ENCODE measurements around the gene SUPT4H1.

Gene SUPT4H1

DNA sequence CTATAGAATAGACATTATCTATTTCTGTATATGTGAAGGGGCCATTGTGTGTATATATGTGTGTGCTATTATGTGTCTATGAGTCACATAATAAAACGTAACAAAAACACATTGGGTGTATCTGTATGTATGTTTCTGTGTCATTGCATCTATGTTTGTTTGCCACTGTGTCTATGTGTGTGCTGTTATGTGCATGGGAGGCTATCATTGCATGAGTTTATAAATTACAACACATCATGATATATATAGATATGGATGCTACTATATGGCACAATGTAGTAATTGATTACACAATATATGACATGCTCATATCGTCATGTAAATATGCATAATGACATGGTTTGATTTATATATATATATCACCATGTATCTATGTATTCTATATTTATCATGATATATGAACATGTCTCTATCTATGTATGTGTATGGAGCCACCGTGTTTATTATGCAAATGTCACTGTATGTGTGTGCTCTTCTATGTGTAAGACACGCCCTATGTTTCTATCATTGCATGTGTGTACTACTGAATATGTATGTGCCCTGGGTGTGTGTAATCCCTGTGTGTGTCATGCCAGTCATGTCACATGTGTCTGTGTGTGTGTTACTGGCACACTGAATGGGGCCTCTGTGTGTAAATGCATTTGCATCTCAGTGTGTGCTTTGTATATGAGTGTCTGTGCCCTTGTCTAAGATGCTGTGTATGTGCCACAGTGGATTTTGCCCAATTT is 22.0 kb downstream of the SUPT4H1 start:
- DNase-seq (ENCODE audit: low read depth in 2 of 2), result peak in 1 of 2 donors; percentile 45

DNA sequence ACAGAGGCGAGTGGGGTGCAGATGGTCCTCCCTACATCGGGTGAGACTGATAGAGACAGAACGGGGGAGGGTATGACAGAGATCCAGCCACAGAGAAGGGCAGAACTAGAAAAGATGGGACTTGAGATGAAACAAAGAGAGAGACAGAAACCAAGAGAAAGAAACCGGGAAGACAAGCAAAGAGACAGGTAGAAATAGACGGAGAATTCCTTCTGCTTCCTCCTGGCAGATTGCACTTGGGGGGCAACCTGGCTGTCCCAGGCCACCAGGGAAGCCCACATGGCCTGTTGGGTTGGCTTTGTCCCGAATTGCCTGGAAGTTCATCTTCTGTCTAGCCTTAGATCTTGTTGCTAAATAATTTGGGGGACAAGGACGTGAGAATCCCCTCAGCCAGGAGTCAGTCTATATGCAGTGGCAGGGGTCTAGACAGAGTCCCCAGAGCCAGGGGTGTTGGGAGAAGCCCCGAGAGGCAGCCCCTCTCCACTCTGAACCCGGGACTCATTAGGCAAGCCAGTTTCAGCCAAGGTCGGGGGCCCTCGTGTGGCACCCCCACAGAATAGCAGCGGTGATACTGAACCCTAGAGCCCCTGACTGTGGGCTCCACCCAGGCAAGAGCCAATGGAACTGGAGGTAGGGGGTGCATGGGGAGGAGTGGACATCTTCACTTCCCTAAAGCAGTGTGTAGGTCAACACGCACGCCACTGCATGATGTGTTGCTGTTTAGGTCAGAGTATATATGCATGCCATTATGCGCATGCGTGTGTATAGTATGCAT is 22.8 kb downstream of the SUPT4H1 start:
- peak; percentile 81 to 88 for DNase-seq (ENCODE audit: low read depth in 2 of 2)

DNA sequence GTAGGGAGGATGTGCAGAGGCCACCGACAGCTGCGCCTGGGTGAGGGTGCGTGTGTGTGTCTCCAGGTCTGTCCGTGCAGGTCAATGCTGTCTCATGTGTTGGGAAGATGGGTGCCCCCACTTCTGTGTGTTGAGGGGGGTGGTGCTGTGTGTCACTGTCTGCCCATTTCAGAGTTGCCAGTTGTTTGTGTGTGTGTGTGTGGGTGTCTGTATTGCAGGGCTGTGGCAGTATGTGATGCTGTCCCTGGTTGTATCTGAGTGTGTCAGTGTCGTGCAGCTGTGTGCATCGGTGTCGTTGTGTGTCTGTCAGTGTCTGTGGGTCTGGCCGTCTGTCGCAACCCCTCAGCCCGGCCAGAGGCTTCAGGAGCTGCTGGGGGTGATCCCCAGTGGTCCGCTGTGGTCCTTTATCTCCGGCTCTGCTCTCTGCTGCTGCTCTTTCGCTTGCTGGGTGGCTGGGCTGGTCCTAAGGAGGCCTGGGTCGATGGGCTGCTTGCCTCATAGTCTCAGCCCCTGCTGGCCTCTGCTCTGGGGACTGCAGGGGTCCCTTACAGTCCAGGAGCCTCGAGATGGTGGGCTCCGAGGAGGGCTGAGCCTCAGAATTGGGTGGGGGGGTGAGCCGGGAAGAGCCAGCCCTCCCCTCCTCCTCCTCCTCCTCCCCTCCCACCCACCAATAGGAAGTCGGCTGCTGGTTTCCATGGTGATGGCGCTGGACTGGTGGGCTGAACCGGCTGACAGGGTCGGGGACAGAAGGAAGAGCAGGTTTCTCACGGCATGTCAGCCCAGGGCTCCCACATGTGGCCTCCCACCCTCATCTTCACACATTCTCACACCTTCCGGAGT is 23.6 kb downstream of the SUPT4H1 start, which contains the start of gene TSPOAP1:
TSPOAP1 (minus strand) TSS at position 601 of the 840 bp plus-strand sequence. CDS start 875 bp downstream, outside the sequence.
- DNase-seq (ENCODE audit: low read depth in 2 of 2), result peak; percentile 79 to 81

DNA sequence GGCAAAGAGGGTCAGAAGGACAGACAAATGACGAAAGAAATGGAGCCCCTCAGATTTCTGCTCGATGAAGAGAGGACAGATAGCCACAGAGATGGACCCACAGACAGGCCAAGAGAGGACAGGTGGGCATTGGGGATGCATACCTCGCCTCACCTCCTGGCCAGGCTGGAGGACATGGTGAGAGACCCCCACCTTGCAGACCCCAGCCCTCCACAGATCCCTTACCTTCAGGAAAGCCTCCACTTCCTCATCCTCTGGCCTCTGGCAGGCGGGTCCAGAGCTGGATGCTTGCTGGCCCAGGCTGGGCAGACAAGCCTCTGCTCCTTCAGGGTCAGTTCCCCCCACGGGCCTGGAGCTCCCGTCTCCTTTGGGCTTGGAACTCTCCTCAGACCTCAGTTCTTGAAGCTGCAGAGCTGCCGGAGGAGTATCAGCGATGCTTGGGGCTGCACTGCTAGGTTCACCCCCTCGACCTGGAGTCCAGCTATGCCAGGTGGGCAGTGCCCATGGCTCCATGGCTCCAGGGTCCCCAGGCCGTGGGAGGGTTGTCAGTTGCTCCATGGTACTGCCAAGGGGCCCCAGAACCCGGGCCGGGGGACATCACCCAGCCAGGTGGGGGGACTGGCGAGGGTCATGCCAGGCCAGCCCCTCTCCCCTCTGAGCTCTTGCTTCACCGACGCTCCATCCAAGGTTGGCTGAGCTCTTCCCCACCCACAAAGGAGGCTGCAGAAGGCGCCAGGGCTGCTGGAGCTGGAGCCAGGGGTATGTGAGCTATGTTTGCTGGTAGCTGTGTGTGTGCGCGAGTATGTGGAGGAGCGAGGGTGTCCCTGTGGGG is 24.4 kb downstream of the SUPT4H1 start:
- DNase-seq (ENCODE audit: low read depth in 2 of 2), result peak in 1 of 2 donors; percentile 18

DNA sequence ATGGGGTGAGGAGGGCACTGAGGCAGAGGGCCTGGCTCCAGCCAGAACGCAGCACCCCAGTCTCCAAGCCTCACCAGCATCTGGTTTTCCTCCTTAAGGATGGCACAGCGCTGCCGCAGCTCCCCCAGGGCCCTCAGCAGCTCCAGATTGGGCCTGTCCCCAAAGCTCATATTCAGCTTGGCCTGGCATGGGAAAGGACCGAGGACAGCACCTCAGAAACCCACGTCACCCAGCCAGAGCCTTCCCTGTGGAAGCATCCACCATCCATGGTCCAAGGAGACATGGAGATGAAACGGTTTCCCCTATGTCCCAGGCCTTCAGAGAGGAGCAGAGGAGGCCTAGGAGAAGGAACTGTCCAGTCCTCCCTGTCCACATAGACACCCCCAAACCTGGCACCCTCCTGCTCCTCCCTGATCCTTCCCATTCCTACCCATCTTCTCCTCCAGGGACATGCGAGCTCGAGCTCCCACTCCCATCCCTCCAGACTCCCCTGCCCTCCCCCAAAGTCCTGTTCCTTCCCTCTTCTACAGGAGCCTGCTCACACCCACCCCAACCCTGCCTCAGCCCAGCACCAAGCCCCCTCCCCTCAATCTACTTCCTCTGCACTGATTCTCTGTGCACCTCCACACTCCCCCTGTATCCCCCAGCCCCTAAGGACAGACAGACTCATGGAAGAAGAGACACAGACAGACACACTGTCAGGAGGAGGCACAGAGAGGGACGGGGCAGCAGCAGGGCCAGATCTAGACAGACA is 25.2 kb downstream of the SUPT4H1 start:
- DNase-seq (ENCODE audit: low read depth in 2 of 2), result no peak

DNA sequence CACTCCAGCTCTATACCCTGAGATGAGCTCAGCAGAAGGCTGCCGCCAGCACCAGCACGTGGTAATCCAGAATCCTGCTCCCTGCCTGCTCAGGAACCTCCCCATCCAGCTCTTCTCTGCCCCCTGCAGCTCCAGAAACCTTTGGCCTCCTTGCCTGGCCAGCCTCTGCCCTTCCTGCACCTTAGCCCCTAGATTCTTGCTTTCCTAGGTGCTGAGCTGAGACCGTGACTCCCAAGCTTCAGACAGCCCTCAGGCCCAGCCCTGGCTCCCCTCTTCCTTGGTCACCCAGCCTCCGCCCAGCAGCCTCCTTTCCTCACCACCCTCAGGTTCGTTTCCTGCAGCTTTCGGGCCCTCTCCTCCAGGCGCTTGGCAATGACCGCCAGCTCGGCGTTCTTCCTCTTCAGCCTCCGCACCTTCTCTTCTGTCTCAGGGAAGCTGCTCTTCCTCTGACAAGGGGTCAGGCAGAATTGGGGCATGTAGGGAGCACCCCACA is 26.0 kb downstream of the SUPT4H1 start:
- no peak for DNase-seq (ENCODE audit: low read depth in 2 of 2)

DNA sequence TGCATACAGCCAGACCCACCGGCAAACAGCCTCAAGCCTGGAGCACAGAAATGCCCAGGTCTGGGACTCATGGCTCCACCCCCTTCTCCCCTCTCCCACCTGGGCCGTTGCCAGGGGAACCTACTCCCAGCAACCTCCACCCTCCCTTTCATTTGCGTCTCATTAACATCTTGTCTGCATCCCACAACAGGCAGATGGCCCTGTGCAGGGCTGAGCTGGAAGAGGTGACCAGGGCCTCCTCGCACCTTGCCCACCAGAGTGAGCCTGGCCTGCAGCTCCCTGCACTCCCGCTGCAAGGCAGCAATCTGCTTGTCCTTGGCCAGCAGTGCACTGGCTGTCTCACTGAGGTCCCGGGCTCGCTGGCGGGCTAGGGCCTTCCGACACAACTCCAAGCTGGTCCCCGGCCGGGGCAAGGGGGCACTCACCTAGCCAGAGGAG is 26.7 kb downstream of the SUPT4H1 start:
- no peak for DNase-seq (ENCODE audit: low read depth in 2 of 2)

DNA sequence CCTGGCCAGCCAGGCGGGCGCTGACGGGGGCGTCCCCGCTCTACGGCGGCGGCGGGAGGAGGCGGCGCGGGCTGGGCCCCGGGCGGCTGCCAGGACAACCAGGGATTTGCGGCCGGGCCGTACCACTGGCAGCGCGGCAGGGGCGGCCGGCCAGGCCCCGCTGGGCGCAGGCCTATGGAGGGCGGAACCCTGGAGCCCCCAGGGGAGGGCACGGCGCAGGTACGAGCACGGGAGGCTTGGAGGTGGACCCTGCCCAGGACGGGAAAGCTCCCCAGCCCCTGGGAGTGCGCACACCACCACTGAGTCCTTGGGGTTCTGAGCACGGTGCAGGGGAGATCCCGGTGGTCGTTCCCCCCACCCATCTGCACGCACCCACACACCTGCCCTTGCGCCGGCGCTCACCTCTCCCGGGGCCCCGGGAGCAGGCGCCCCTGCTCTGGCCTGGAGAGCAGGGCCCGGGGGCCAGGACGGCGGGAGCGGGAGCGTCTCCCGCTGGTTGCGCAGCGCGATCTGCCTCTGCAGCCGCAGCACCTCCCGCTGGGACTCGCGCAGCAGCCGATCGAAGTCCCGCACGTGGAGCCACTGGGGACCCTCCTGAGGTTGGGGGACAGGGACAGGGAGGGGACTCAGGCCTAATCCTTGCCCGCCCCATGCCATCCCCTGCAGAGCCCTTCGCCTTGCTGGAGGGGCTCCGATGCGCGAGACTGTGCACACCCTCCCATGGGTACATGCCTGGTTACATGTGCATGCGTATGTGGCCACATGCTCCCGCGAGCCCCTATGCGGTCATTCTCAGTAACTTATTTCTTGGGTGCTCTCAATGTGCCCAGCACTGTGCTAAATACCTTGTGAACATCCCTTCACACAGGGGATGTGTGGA is 27.4 kb downstream of the SUPT4H1 start:
- DNase-seq (ENCODE audit: low read depth in 2 of 2), result no peak

DNA sequence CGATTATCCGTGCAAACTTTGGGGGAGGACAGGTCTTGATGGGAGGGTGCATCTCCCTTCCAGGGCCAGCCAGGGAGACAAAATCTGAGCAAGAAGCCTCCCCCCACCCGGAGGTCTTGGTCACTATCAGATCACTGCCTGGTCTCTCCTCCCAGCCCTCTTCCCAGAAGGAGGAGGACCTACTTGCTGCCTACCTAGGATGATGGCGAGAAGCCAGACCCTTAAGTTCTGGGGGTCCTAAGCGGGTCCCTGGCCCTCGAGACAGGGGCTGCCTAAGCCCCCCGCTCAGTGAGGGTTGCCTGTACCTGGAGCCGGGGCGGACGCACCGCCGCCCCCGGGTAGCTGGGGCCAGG is 28.0 kb downstream of the SUPT4H1 start:
- no peak for DNase-seq (ENCODE audit: low read depth in 2 of 2)

DNA sequence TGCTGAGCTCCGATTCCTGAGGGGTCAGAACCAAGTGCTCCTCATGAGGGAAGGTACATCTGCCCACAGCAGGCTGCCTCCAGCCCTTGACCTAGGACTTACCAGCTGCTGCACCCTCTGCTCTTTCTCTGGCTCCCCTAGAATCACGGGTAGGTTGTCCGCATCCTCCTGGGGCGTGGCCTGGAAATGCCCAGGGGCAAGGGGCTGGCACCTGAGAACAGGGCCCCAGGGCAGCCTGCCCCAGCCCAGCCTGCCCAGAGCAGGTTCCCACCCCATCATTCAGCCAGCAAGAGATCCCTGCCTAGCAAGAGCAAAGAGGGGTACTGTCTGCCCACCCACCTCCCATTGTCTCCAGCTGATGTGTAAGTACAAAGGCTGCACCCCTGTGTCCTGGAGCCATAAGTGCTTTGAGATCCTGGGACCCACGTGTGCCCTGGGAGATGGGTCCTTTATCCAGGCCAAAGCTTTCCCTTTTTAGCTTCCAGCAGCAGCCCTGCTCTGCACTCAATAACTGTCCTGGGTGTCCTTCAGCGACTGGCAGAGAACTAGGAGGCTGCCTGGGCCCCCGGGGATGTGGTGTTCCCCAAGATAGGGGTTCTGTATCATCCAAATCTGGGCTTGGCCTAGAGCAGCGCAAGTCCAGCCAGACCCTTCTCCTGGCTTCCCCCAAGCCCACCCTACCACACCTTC is 28.5 kb downstream of the SUPT4H1 start:
- no peak for DNase-seq (ENCODE audit: low read depth in 2 of 2)

DNA sequence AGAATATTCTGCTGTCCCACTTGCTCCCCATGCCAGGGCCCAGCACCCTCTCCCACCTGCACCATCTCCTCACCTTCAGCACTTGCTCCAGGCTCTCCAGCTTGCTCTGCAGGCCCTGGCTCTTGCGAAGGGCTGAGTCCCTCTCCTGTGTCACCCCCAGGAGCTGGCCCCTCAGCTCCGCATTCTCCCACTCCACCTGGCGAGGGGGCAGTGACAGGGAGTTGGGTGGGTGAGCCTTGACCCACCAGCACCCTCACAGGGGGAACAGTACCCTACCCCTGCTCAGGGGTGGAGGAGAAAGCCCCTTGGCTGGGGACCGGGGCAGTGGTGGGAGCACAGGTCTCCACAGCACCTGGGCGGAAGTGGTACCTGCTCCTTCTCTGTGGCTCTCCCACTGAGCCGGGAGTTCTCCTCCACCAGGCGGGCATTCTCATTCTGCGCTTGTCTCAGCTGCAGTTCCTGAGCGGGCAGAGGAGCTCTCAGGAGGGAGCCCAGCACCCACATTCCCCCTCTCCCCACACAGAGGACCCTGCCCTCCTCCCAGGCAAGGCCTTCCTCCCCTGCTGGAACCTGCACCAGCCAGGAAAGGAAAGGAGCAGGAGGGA is 29.3 kb downstream of the SUPT4H1 start:
- no peak for DNase-seq (ENCODE audit: low read depth in 2 of 2)

DNA sequence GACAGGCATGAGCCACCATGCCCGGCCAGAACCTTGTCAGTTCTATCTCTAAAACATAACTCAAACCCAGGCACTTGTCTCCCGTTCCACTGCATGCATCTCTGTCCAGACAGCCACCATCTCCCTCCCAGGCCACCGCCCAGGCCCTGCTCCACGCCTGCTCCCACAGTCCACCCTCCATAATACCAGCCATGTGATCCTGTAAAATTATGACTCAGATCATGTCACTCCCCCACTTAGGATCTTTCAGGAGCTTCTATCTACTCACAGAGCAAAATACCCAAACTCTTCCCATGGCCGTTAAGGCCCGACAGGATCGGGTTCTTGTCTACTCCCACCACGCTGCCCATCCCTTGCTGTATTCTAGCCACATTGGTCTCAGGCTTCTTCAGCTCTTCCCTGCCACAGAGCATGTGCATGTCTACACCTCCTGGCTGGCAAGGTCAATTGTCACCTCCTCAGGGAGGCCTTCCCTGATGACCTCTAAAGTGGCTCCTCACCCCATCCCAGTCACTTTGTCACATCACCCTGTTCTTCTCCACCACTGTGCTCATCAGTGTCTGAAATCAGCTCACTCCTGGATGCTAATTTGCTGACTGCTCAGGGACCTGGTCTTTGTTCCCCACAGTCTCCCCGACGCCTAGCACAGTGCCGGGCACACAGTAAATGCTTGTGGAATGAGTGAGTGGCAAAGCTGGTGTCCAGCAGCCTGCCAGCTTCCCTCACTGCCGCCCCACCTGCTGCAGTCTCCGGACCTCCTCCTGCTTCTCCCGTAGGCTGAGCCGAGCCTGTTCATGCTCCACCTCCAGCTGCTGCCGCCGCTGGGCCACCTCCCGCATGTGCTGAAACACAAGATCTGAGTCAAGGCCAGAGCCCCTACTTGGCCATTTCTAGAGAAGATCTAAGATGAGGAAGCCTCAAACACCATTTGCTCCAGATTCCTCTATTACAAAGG is 30.2 kb downstream of the SUPT4H1 start:
- DNase-seq (ENCODE audit: low read depth in 2 of 2), result no peak

DNA sequence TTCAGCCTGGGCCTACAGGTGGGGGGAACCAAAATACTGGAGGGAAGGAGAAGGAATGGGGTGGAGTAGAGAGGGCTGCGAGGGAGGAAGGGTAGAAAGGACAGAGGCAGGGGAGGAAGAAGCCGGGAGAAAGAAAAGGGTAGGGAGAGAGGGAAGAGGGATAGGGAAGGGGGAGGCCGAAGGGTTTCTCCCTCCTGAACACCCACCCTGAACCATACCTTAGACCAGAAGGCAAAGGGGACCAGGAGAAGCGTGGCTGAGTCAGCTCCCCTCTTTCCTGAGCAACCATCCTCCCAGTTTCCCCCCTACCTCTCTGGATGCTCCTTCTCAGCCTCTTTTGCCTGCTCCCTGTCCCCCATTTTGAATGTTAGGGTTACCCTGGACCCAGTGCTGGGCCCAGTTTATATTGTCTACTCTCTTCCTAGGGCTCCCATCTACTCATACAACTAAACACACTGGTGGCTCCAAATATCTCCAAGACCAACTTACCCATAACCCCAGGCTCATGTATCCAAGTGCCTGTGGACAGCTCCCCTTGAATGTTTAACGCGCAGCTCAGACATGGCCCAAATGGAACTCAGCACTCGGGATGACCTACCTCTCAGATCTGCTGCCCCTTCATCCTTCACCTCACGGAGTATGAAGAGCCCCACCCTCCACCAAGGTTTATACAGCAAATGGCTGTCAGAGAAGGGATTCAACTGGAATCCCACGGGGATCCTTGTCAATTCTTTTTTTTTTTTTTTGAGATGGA is 31.3 kb downstream of the SUPT4H1 start:
- no peak for DNase-seq (ENCODE audit: low read depth in 2 of 2)

DNA sequence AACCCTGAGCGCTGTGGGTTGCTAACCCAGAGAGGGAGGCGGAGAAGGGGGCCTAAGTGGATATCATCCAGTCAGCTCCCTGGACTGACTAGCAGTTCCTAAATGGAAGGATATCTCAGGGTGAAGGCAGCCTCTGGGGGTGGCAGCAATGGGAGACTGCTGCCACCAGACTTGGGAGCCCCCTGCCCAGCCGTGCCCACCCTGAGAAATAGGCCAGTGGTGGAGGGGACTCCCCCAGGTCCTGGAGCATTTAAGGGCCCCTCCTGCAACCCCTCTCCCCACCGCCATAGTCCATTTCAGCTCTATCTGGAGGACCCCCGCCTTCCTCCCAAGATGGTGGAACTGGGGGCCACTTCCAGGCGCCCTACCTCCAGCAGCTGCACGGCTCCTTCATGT is 31.8 kb downstream of the SUPT4H1 start:
- DNase-seq (ENCODE audit: low read depth in 2 of 2), result no peak

DNA sequence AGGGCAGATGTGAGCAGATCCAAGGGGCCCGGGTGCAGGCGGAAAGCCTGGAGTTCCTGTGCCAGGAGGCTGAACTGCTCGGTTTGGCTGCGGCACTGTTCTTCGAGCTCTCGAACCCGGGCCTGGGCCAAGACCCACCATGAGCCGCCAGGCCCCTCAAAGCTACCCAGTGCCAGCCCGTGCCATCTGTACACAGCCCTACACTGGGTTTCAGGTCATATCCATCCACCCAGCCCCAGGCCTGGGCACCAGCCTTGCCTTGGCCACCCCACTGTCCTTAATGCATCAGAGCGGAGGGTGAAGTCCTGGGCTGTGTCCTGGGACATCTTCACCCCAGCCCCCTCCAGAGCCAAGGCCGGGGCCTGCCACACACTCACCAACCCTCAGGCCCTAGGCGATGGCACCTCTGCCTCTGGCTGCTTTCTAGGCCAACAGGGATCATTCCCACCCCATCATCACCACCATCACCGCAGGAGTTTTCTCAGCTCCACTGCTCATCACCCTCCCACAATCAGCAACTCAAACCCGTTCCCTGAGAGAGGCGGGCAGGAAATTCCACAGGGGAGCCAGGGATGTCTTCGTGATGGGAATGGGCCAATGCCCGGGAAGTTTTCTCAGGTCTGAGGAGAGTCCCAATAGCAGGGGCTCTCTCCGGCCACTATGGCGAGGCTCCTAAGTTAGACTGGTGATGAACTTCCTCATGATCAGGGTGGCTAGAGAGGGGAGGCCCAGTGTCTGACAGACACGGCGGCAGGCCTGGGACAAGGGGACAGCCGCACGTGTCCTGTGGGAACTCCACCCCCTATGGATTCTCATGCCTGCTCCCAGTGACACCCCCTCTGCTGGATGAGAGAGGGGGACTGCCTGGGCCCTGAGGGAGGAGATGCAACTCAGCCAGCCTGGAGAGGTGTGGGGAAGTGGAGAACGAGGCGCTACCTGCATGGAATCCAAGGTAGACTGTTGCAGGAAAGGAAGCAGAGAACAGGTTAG is 32.5 kb downstream of the SUPT4H1 start:
- DNase-seq (ENCODE audit: low read depth in 2 of 2), result no peak

All from stimulated activated CD4-positive, alpha-beta T cell treated with anti-CD3 and anti-CD28 coated beads, Interleukin-1b, Interleukin-23, amount 100 ng/mL, for 4 hours (primary cell).